Activated naive CD4-positive, alpha-beta T cell treated with anti-CD3 and anti-CD28 coated beads, Interleukin-2, amount 10 ng/mL, durations not matched to agents 7 days and 5 days (primary cell): ENCODE data around the gene MED25.

Experiments used
- CTCF ChIA-PET: fragments of 350-600 bp; sonication (Branson Sonifier 250); formaldehyde crosslinking; loops from one replicate; lab custom pipeline; 2021; ENCODE audit warnings: antibody characterized with exemption; lab: Charles Lee
- DNase-seq: peaks from one replicate; pipeline ENCODE4 v3.0.0-alpha.2; 2020
- H3K27ac Mint-ChIP-seq: one replicate; pipeline ENCODE4 v1.8.0; 2021; ENCODE audit warnings: mild to moderate bottlenecking, moderate library complexity, mixed read lengths
- H3K27me3 Mint-ChIP-seq: one replicate; pipeline ENCODE4 v1.8.0; 2021; ENCODE audit warnings: mild to moderate bottlenecking, mixed read lengths
- H3K36me3 Mint-ChIP-seq: one replicate; pipeline ENCODE4 v1.8.0; 2021; ENCODE audit warnings: mixed read lengths
- H3K4me1 Mint-ChIP-seq: one replicate; pipeline ENCODE4 v1.8.0; 2021; ENCODE audit warnings: mixed read lengths
- H3K4me3 Mint-ChIP-seq: one replicate; pipeline ENCODE4 v1.8.0; 2021; ENCODE audit warnings: mild to moderate bottlenecking, moderate library complexity, mixed read lengths
- H3K9me3 Mint-ChIP-seq: one replicate; pipeline ENCODE4 v1.8.0; 2021; ENCODE audit warnings: mixed read lengths

Gene MED25

DNA sequence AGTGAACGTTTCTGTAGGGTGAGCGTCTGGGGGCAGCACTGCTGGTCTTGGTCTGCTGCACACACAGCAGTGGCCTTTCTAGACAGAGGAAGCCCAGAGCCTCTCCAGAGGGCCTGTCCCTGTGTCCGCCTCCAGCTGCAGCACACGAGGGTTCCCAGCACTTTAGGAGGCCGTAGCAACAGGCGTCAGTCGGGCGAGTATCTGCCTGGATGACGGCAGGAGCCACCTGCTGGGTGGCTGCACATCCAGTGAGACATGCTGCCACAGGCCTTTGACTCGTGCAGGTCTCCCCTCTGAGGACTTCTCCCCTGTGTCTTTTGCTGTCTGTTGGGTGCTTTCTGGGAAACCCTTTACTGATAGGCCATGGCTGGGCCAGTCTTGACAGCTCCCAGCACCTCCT, 29.2 kb upstream of the MED25 start:
- CTCF ChIA-PET: no interaction called here

DNA sequence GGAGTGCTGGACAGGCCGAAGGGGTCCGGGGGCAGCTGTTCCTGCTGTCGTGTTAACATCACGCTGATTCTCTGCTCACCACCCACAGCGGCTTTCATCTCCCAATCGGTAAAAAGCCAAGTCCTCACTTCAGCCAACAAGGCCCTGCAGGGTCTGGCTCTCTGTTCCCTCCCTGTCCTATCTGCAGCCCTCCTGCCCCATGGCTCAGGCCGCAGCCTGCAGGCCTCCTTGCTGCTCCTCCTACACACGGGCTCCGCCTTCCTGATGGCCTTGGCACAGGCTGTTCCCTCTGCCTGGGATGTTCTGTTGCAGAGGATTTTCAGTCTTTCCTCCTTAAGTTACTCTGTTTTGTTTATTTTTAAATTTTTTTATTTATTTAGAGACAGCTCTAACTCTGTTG, 27.2 kb upstream of the MED25 start:
- Mint-ChIP-seq H3K9me3 (no peaks in the 10 kb centered on the region), H3K36me3 (peaks cover 37% of the 10 kb centered on the region), H3K27me3 (no peaks in the 10 kb centered on the region), H3K27ac (no peak overlapping the region), H3K4me1 (no peaks in the 10 kb centered on the region), H3K4me3 (no peak overlapping the region)
- CTCF ChIA-PET: no interaction called here
- no peak for DNase-seq

More for the DNA sequence above, 29.2 kb upstream of the MED25 start:
- Mint-ChIP-seq H3K4me3 (no peak overlapping the region), H3K36me3 (peaks cover 37% of the 10 kb centered on the region), H3K4me1 (no peaks in the 10 kb centered on the region), H3K27ac (no peak overlapping the region), H3K27me3 (no peaks in the 10 kb centered on the region), H3K9me3 (no peaks in the 10 kb centered on the region)
- no peak for DNase-seq

DNA sequence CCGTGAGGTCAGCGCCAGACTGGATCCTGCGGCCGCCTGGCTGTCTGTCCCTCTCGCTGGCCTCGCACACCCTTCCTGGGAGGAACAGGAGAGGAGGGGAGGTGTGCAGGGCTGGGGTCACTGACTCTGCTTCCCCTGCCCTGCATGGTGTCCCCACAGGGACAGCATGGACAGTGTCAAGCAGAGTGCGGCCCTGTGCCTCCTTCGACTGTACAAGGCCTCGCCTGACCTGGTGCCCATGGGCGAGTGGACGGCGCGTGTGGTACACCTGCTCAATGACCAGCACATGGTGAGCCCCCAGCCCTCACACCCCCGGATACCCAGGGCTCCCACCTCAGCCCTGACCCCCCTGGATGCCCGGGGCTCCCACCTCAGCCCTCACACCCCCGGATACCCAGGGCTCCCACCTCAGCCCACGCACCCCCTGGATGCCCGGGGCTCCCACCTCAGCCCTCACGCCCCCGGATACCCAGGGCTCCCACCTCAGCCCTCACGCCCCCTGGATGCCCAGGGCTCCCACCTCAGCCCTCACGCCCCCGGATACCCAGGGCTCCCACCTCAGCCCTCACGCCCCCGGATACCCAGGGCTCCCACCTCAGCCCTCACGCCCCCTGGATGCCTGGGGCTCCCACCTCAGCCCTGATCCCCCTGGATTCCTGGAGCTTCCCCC, 26.2 kb upstream of the MED25 start:
- peaks cover 38% of the 10 kb centered on the region for H3K36me3 Mint-ChIP-seq
- CTCF ChIA-PET: no interaction called here

DNA sequence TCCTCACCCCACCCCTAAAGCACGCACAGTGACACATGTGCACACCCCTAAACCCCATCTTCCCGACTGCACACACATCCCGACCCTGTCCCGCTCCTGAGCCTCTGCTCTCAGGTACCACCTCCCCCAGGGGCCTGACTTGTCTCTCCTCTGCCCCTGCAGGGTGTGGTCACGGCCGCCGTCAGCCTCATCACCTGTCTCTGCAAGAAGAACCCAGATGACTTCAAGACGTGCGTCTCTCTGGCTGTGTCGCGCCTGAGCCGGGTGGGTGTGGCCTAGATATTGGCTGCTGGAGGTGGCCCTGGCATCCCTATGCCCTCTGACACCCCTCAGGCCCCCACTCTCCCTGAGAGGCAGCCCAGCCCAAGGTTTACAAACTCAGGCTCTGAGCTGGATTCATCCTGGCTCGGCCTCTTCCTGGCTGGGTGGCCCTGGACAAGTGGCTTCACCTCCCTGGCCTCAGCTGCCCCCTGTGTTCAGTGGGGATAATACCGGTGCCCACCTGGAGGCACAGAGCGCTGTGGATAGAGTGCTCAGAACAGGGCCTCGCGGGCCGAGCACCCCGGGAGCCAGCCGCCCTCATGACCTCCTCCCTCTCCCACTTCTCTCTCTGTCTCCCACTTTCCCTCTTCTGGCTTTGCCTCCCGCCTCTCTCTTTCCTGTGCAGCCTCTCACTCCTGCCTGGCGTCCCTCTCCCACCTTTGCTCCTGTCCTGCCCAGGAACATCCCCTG, 25.1 kb upstream of the MED25 start:
- H3K27ac Mint-ChIP-seq: no peak overlapping the region
- H3K4me1 Mint-ChIP-seq: no peaks in the 10 kb centered on the region
- H3K27me3 Mint-ChIP-seq: no peaks in the 10 kb centered on the region
- CTCF ChIA-PET: interaction anchor here (0.6 kb wide), 1 partner anchor 11 kb away, joined by 3 read pairs; no protein-coding TSS in a partner anchor
- no peaks in the 10 kb centered on the region for H3K9me3 Mint-ChIP-seq
- DNase-seq: no peak
- H3K36me3 Mint-ChIP-seq: peaks cover 38% of the 10 kb centered on the region
- H3K4me3 Mint-ChIP-seq: no peak overlapping the region

More for the DNA sequence above, 26.2 kb upstream of the MED25 start:
- H3K27me3 Mint-ChIP-seq: no peaks in the 10 kb centered on the region
- no peak overlapping the region for H3K27ac Mint-ChIP-seq
- H3K9me3 Mint-ChIP-seq: no peaks in the 10 kb centered on the region
- no peak for DNase-seq
- H3K4me3 Mint-ChIP-seq: no peak overlapping the region
- no peaks in the 10 kb centered on the region for H3K4me1 Mint-ChIP-seq

DNA sequence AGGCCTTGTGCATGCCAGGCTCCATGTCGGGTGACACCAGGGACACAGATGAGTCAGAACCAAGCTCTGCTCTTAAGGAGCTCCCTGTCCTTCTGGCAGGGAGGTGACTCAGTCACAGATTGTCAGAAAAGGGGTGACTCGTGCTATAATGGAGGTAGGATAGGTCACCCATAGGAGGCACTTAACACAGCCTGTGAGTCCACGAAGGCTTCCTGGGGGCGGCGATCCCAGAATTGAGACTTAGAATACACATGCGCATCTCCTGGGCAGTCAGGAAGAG, 24.6 kb upstream of the MED25 start:
- no peak overlapping the region for H3K4me3 Mint-ChIP-seq
- H3K27ac Mint-ChIP-seq: peak overlapping the region; percentile 68
- H3K36me3 Mint-ChIP-seq: peaks cover 35% of the 10 kb centered on the region
- no peaks in the 10 kb centered on the region for H3K9me3 Mint-ChIP-seq
- H3K27me3 Mint-ChIP-seq: no peaks in the 10 kb centered on the region
- CTCF ChIA-PET: interaction anchor here (0.6 kb wide), 1 partner anchor 10 kb away, joined by 3 read pairs; no protein-coding TSS in a partner anchor
- no peaks in the 10 kb centered on the region for H3K4me1 Mint-ChIP-seq
- no peak for DNase-seq

DNA sequence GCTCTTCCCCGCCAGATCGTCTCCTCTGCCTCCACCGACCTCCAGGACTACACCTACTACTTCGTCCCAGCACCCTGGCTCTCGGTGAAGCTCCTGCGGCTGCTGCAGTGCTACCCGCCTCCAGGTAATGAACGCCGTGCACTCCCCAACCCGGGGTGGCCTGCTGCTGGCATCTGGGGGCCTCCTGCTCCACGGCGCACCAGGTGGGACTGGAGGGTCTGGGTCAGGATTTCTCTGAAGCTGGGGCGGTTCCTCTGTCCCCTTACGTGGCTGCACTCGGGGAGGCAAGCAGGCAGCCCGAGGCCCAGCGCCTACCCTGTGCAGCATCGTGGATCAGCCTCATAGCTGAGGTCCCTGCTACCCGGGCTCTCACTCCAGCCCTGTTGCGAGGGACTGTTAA, 22.5 kb upstream of the MED25 start:
- H3K4me3 Mint-ChIP-seq: no peak overlapping the region
- CTCF ChIA-PET: no interaction called here
- H3K27me3 Mint-ChIP-seq: no peaks in the 10 kb centered on the region
- peaks cover 39% of the 10 kb centered on the region for H3K36me3 Mint-ChIP-seq
- DNase-seq: no peak
- H3K27ac Mint-ChIP-seq: no peak overlapping the region
- no peaks in the 10 kb centered on the region for H3K9me3 Mint-ChIP-seq
- H3K4me1 Mint-ChIP-seq: no peaks in the 10 kb centered on the region

DNA sequence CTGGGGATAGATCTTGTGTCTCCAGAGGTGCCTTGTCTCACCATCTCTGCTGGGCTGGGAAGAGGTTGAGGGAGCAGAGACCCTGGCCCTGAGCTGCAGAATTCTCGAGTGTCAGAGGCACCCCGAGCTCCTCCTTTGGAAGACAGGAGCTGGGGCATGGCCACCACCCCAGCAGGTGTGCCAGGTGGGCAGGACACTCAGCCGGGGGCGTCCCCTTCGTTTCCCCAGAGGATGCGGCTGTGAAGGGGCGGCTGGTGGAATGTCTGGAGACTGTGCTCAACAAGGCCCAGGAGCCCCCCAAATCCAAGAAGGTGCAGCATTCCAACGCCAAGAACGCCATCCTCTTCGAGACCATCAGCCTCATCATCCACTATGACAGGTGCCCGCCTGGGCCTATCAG, 19.5 kb upstream of the MED25 start:
- H3K36me3 Mint-ChIP-seq: peaks cover 42% of the 10 kb centered on the region
- no peak overlapping the region for H3K27ac Mint-ChIP-seq
- no peaks in the 10 kb centered on the region for H3K9me3 Mint-ChIP-seq
- DNase-seq: no peak
- no peak overlapping the region for H3K4me3 Mint-ChIP-seq
- no peaks in the 10 kb centered on the region for H3K4me1 Mint-ChIP-seq
- CTCF ChIA-PET: interaction anchor here (0.6 kb wide), 1 partner anchor 1614 kb away, joined by 3 read pairs; no protein-coding TSS in a partner anchor
- H3K27me3 Mint-ChIP-seq: no peaks in the 10 kb centered on the region

DNA sequence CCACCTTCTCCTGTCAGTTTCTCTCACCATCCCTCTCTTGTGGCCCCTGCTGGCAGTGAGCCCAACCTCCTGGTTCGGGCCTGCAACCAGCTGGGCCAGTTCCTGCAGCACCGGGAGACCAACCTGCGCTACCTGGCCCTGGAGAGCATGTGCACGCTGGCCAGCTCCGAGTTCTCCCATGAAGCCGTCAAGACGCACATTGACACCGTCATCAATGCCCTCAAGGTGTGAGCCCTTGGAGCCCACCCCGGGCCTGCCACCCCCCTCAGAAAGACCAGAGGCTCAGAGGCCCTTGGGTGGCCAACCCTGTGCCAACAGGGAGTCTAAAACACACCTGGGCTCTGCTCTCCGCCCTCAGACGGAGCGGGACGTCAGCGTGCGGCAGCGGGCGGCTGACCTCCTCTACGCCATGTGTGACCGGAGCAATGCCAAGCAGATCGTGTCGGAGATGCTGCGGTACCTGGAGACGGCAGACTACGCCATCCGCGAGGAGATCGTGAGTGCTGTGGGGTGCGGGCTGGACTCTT, 18.8 kb upstream of the MED25 start:
- H3K4me1 Mint-ChIP-seq: no peaks in the 10 kb centered on the region
- H3K36me3 Mint-ChIP-seq: peaks cover 47% of the 10 kb centered on the region
- no peak for DNase-seq
- H3K27me3 Mint-ChIP-seq: no peaks in the 10 kb centered on the region
- no peaks in the 10 kb centered on the region for H3K9me3 Mint-ChIP-seq
- H3K4me3 Mint-ChIP-seq: no peak overlapping the region
- no peak overlapping the region for H3K27ac Mint-ChIP-seq
- CTCF ChIA-PET: no interaction called here

DNA sequence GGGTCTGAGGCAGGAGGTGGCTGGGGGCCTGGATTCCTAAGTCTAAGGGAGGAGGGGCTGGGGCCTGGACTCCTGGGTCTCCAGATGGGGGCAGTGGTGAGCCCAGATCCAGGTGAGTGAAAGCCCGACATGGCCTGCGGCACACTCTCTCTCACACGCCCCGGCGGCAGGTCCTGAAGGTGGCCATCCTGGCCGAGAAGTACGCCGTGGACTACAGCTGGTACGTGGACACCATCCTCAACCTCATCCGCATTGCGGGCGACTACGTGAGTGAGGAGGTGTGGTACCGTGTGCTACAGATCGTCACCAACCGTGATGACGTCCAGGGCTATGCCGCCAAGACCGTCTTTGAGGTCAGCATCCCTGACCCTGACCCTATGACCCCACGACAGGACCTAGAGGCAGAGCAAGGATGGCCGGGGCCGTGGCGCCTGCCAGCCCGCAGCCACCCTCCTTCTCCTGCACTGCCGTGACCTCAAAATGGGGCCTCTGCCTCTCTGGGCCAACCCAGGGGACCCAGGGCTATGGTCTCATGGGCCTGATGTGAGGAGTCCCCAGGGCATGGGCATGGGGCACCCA, 18.2 kb upstream of the MED25 start:
- no peaks in the 10 kb centered on the region for H3K27me3 Mint-ChIP-seq
- no peak overlapping the region for H3K27ac Mint-ChIP-seq
- no peaks in the 10 kb centered on the region for H3K4me1 Mint-ChIP-seq
- CTCF ChIA-PET: no interaction called here
- H3K4me3 Mint-ChIP-seq: no peak overlapping the region
- no peak for DNase-seq
- peaks cover 45% of the 10 kb centered on the region for H3K36me3 Mint-ChIP-seq
- no peaks in the 10 kb centered on the region for H3K9me3 Mint-ChIP-seq

DNA sequence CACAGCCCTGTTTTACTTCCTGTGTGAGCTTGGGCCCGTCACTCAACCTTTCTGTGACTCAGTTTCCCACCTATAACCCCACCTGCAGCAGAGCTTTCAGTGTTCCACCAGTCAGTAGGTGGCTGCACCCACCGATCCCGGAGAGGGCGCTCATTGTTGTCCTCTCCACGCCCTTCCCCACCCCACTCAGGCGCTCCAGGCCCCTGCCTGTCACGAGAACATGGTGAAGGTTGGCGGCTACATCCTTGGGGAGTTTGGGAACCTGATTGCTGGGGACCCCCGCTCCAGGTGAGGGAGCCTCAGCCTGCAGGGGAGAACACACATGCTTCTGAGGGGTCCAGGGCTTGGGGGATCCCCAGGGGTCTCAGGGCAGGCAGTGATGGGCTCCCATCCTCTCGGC, 17.3 kb upstream of the MED25 start:
- H3K4me3 Mint-ChIP-seq: no peak overlapping the region
- CTCF ChIA-PET: no interaction called here
- H3K4me1 Mint-ChIP-seq: no peaks in the 10 kb centered on the region
- no peaks in the 10 kb centered on the region for H3K27me3 Mint-ChIP-seq
- no peaks in the 10 kb centered on the region for H3K9me3 Mint-ChIP-seq
- H3K27ac Mint-ChIP-seq: no peak overlapping the region
- no peak for DNase-seq
- peaks cover 39% of the 10 kb centered on the region for H3K36me3 Mint-ChIP-seq

DNA sequence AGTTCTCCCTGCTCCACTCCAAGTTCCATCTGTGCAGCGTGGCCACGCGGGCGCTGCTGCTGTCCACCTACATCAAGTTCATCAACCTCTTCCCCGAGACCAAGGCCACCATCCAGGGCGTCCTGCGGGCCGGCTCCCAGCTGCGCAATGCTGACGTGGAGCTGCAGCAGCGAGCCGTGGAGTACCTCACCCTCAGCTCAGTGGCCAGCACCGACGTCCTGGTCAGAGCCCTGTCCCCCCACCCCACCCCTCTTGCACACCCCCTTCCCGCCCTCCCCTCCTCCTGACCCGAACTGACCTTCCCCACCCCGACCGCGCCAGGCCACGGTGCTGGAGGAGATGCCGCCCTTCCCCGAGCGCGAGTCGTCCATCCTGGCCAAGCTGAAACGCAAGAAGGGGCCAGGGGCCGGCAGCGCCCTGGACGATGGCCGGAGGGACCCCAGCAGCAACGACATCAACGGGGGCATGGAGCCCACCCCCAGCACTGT, 16.6 kb upstream of the MED25 start:
- Mint-ChIP-seq H3K27me3 (no peaks in the 10 kb centered on the region), H3K4me1 (no peaks in the 10 kb centered on the region), H3K27ac (no peak overlapping the region), H3K9me3 (no peaks in the 10 kb centered on the region), H3K4me3 (no peak overlapping the region), H3K36me3 (peaks cover 42% of the 10 kb centered on the region)
- CTCF ChIA-PET: no interaction called here
- DNase-seq: no peak

DNA sequence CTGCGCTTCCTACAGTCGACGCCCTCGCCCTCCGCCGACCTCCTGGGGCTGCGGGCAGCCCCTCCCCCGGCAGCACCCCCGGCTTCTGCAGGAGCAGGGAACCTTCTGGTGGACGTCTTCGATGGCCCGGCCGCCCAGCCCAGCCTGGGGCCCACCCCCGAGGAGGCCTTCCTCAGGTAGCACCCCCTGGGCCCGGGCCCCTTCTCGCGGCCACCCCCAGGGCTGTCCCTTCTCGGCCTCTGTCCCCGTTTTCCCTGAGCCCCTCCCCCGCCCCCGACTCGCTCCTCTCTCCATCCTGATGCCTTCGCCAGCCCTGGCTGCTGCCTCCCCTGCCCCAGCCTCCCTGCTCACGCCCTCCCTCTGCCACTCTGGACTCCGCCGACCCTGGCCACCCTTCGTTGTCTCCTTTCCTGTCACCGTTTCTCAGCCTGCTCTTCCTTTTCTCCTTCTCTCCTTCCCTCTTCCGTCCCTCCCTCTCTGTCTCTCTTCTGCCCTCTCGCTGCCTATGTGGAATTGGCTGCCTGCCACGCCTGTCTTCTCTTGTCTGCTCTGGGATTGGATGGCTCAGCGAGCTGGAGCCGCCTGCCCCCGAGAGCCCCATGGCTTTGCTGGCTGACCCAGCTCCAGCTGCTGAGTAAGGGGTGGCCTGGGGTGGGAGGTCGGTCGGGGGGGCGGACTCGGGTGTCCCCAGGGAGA, 16.0 kb upstream of the MED25 start:
- Mint-ChIP-seq H3K4me1 (no peaks in the 10 kb centered on the region), H3K4me3 (no peak overlapping the region), H3K36me3 (peaks cover 38% of the 10 kb centered on the region), H3K9me3 (no peaks in the 10 kb centered on the region), H3K27me3 (no peaks in the 10 kb centered on the region), H3K27ac (no peak overlapping the region)
- CTCF ChIA-PET: no interaction called here
- no peak for DNase-seq

DNA sequence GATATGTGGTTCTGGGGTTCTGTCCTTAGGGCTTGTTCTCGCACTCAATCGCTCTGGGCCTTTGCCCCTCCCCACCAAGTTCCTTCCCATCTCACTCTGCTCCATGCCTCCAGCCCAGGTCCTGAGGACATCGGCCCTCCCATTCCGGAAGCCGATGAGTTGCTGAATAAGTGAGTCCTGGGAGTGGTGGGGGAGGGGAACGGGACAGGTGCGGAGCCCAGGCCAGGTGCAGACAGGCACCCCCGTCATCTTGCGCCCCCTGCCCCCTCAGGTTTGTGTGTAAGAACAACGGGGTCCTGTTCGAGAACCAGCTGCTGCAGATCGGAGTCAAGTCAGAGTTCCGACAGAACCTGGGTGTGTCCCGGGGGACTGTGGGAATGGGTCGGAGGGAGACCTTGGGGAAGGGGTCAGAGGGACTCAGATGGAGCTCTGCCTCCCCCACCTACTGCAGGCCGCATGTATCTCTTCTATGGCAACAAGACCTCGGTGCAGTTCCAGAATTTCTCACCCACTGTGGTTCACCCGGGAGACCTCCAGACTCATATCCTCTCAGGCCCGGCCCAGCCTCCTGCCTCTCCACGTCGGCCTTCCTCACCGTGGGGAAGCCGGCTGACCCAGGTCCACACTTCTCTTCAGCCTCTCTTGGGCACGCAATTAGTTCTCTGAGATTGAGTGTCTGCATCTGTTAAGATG, 15.1 kb upstream of the MED25 start:
- CTCF ChIA-PET: interaction anchor here (0.9 kb wide), 1 partner anchor 9 kb away, joined by 3 read pairs; no protein-coding TSS in a partner anchor
- peaks cover 35% of the 10 kb centered on the region for H3K36me3 Mint-ChIP-seq
- H3K4me3 Mint-ChIP-seq: no peak overlapping the region
- H3K27ac Mint-ChIP-seq: no peak overlapping the region
- DNase-seq: no peak
- H3K4me1 Mint-ChIP-seq: peaks cover 8% of the 10 kb centered on the region
- no peaks in the 10 kb centered on the region for H3K27me3 Mint-ChIP-seq
- H3K9me3 Mint-ChIP-seq: no peaks in the 10 kb centered on the region

DNA sequence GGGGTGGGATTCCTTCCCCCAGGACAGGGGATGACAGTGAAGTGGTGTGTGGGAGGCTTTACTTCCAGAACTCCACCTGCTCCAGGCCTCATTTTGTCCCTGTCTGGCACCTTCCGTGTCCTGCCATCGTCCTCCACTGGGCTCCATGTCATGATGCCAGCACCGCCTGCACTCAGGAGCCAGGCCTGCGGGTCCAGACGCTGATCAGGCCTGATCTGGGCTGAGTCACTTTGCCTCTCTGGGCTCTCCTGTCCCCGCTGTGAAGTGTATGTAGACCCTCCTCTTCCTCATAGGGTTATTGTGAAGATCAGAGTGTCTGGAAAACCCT, 14.6 kb upstream of the MED25 start:
- H3K36me3 Mint-ChIP-seq: peaks cover 33% of the 10 kb centered on the region

More for the DNA sequence above, 14.6 kb upstream of the MED25 start:
- no peaks in the 10 kb centered on the region for H3K27me3 Mint-ChIP-seq
- no peak overlapping the region for H3K27ac Mint-ChIP-seq
- H3K4me3 Mint-ChIP-seq: no peak overlapping the region
- DNase-seq: no peak
- CTCF ChIA-PET: interaction anchor here (0.9 kb wide), 1 partner anchor 10 kb away, joined by 3 read pairs; no protein-coding TSS in a partner anchor
- H3K9me3 Mint-ChIP-seq: no peaks in the 10 kb centered on the region
- peaks cover 13% of the 10 kb centered on the region for H3K4me1 Mint-ChIP-seq
